H9 (cell line): Measurements from ENCODE around the gene HAND1. TPM values are rescaled to one million over a fixed set of nuclear protein-coding genes. Genes with fewer than 3 reads are reported as not detected.

Experiments
- DNase-seq: peaks from one replicate; pipeline ENCODE4 v3.0.0-alpha.2; 2017
- H2AFZ ChIP-seq: one replicate; pipeline ENCODE4 v1.6.1; 2013; ENCODE audit warnings: mild to moderate bottlenecking, low read length, control low read depth, moderate library complexity
- H2AK5ac ChIP-seq: 2 replicates; pipeline ENCODE4 v1.6.1; 2013; ENCODE audit warnings: low read length, control low read depth, mixed read lengths; ENCODE audit not compliant: insufficient read length
- H2BK120ac ChIP-seq: one replicate; pipeline ENCODE4 v1.6.1; 2013; ENCODE audit warnings: low read depth, mild to moderate bottlenecking, low read length, control low read depth, inconsistent platforms; ENCODE audit not compliant: poor library complexity, severe bottlenecking
- H2BK12ac ChIP-seq: 2 replicates; pipeline ENCODE4 v1.6.1; 2013; ENCODE audit warnings: low read length, control low read depth, mixed read lengths, low read depth; ENCODE audit not compliant: insufficient read length
- H2BK15ac ChIP-seq: 2 replicates; pipeline ENCODE4 v1.6.1; 2013; ENCODE audit warnings: low read depth, low read length, control low read depth
- H2BK20ac ChIP-seq: one replicate; pipeline ENCODE4 v1.6.1; 2013; ENCODE audit warnings: low read depth, mild to moderate bottlenecking, low read length, control low read depth, inconsistent platforms; ENCODE audit not compliant: poor library complexity, severe bottlenecking
- H2BK5ac ChIP-seq: 2 replicates; pipeline ENCODE4 v1.6.1; 2013; ENCODE audit warnings: low read length, control low read depth, mixed read lengths; ENCODE audit not compliant: insufficient read length
- H3K14ac ChIP-seq: 2 replicates; pipeline ENCODE4 v1.6.1; 2013; ENCODE audit warnings: low read length, control low read depth; ENCODE audit not compliant: insufficient read depth
- H3K18ac ChIP-seq: 2 replicates; pipeline ENCODE4 v1.6.1; 2013; ENCODE audit warnings: low read depth, mild to moderate bottlenecking, mixed read lengths, low read length, control low read depth; ENCODE audit not compliant: insufficient read length
- H3K23ac ChIP-seq: 2 replicates; pipeline ENCODE4 v1.6.1; 2013; ENCODE audit warnings: low read length, control low read depth, mixed read lengths, low read depth; ENCODE audit not compliant: insufficient read length
- H3K23me2 ChIP-seq: 2 replicates; pipeline ENCODE4 v1.6.1; 2013; ENCODE audit warnings: low read depth, mild to moderate bottlenecking, mixed read lengths, low read length, control low read depth; ENCODE audit not compliant: insufficient read length, poor library complexity, severe bottlenecking
- H3K27ac ChIP-seq: 2 replicates; pipeline ENCODE4 v1.5.1; 2013; ENCODE audit warnings: low read length, control low read depth, mixed read lengths, low read depth; ENCODE audit not compliant: insufficient read length
- H3K27me3 ChIP-seq: 2 replicates; pipeline ENCODE4 v1.6.1; 2013; ENCODE audit warnings: low read length, control low read depth, inconsistent platforms; ENCODE audit not compliant: insufficient read depth
- H3K4ac ChIP-seq: 2 replicates; pipeline ENCODE4 v1.6.1; 2013; ENCODE audit warnings: low read depth, mild to moderate bottlenecking, control low read depth, inconsistent platforms, low read length, moderate library complexity
- H3K4me1 ChIP-seq: 2 replicates; pipeline ENCODE4 v1.6.1; 2013; ENCODE audit warnings: low read length, control low read depth, inconsistent platforms; ENCODE audit not compliant: insufficient read depth
- H3K4me2 ChIP-seq: 2 replicates; pipeline ENCODE4 v1.6.1; 2013; ENCODE audit warnings: low read length, control low read depth, mixed read lengths; ENCODE audit not compliant: insufficient read length, insufficient read depth
- H3K56ac ChIP-seq: 2 replicates; pipeline ENCODE4 v1.6.1; 2013; ENCODE audit warnings: low read depth, mild to moderate bottlenecking, mixed read lengths, low read length, control low read depth; ENCODE audit not compliant: insufficient read length
- H3K79me1 ChIP-seq: 2 replicates; pipeline ENCODE4 v1.6.1; 2013; ENCODE audit warnings: low read depth, mild to moderate bottlenecking, moderate library complexity, low read length, control low read depth, inconsistent platforms; ENCODE audit not compliant: insufficient read depth, poor library complexity, severe bottlenecking
- H3K79me2 ChIP-seq: 2 replicates; pipeline ENCODE4 v1.6.1; 2013; ENCODE audit warnings: low read length, control low read depth, inconsistent platforms; ENCODE audit not compliant: insufficient read depth
- H3K9ac ChIP-seq: 2 replicates; pipeline ENCODE4 v1.6.1; 2013; ENCODE audit warnings: low read length, control low read depth, mixed read lengths; ENCODE audit not compliant: insufficient read length; ENCODE audit errors: extremely low read depth
- H3K9me3 ChIP-seq: one replicate; pipeline ENCODE4 v1.6.1; 2013; ENCODE audit warnings: low read depth, low read length, inconsistent platforms; ENCODE audit not compliant: control insufficient read depth
- H3T11ph ChIP-seq: one replicate; pipeline ENCODE4 v1.6.1; 2013; ENCODE audit warnings: mild to moderate bottlenecking, low read length, control low read depth, inconsistent platforms
- H4K20me1 ChIP-seq: one replicate; pipeline ENCODE4 v1.6.1; 2013; ENCODE audit not compliant: control insufficient read depth, insufficient read length, insufficient read depth
- H4K5ac ChIP-seq: 2 replicates; pipeline ENCODE4 v1.6.1; 2013; ENCODE audit warnings: low read depth, mild to moderate bottlenecking, mixed read lengths, low read length, control low read depth; ENCODE audit not compliant: insufficient read length
- H4K8ac ChIP-seq: replicated peaks from 2 replicates; pipeline ENCODE4 v1.6.1; 2013; ENCODE audit warnings: low read length, control low read depth, mixed read lengths, low read depth; ENCODE audit not compliant: insufficient read length
- H4K91ac ChIP-seq: 2 replicates; pipeline ENCODE4 v1.6.1; 2013; ENCODE audit warnings: low read depth, mild to moderate bottlenecking, moderate library complexity, mixed read lengths, low read length, control low read depth; ENCODE audit not compliant: insufficient read length
- H3K27ac Mint-ChIP-seq, 3 experiments: 2 replicates in 2 of 3; 3 replicates in 1 of 3; pipeline ENCODE4 v1.8.0; 2020 to 2021; ENCODE audit warnings: mixed read lengths in 3 of 3, mild to moderate bottlenecking in 1 of 3, moderate library complexity in 1 of 3
- H3K27me3 Mint-ChIP-seq: 2 replicates; pipeline ENCODE4 v1.8.0; 2021; ENCODE audit warnings: low read depth, mild to moderate bottlenecking, moderate library complexity, mixed read lengths
- H3K36me3 Mint-ChIP-seq, 3 experiments: 2 replicates in 2 of 3; 3 replicates in 1 of 3; pipeline ENCODE4 v1.8.0; 2020 to 2021; ENCODE audit warnings: low read depth in 3 of 3, mixed read lengths in 3 of 3; ENCODE audit not compliant: insufficient read depth in 1 of 3
- H3K4me1 Mint-ChIP-seq, 2 experiments: 2 replicates each; pipeline ENCODE4 v1.8.0; 2020; ENCODE audit warnings: mixed read lengths in 2 of 2
- H3K4me3 Mint-ChIP-seq, 2 experiments: 2 replicates in 1 of 2; 3 replicates in 1 of 2; pipeline ENCODE4 v1.8.0; 2020 to 2021; ENCODE audit warnings: mild to moderate bottlenecking in 2 of 2, mixed read lengths in 2 of 2, moderate library complexity in 1 of 2
- H3K9me3 Mint-ChIP-seq, 2 experiments: 2 replicates in 1 of 2; 3 replicates in 1 of 2; pipeline ENCODE4 v1.8.0; 2020; ENCODE audit warnings: mild to moderate bottlenecking in 2 of 2, mixed read lengths in 2 of 2, moderate library complexity in 1 of 2
- CTCF ChIP-seq: fragments of 200-600 bp; sonication (generic); conservative IDR thresholded peaks from 3 replicates; pipeline ENCODE4 v1.8.0; 2021; ENCODE audit warnings: antibody characterized with exemption, mild to moderate bottlenecking
- WGBS: extraction: QIAGEN DNeasy Blood & Tissue Kit; methylation state at CpG from one replicate; pipeline ENCODE4 v1.1.7; 2013; ENCODE audit warnings: missing lambda C conversion rate, low lambda C conversion rate, mixed read lengths; ENCODE audit not compliant: insufficient read length; ENCODE audit errors: extremely low coverage; 5-methylcytosine and 5-hydroxymethylcytosine counted together
- total RNA-seq: library from RNA; stranded (reverse); gene quantifications from 2 replicates; pipeline ENCODE4 v1.2.1, GENCODE V29; 2021

HAND1 gene
- total RNA-seq, 1 experiment from 2014 or later, result not detected

GRCh38 chr5:154483654-154484392 lies 5.8 kb upstream of the HAND1 start:
- Histone ChIP-seq H2BK12ac (no peak overlapping the region), H3K9me3 (no peaks in the 10 kb centered on the region), H2BK15ac (no peak overlapping the region), H3K4me1 (no peaks in the 10 kb centered on the region; the same call in none of the 2 replicates), H3K4me2 (peak overlapping the region; percentile 17), H3K27me3 (peaks cover 89% of the 10 kb centered on the region), H3T11ph (no peak overlapping the region), H3K9ac (no peak overlapping the region), H2AFZ (no peak overlapping the region), H2BK120ac (no peak overlapping the region), H2AK5ac (no peak overlapping the region), H3K4ac (no peak overlapping the region), H3K23me2 (peaks cover 5% of the 10 kb centered on the region), H4K20me1 (peaks cover 4% of the 10 kb centered on the region), H3K14ac (no peak overlapping the region), H4K5ac (no peak overlapping the region), H3K79me2 (no peaks in the 10 kb centered on the region), H3K27ac (no peak overlapping the region), H4K8ac (no peak overlapping the region), H2BK5ac (no peak overlapping the region), H4K91ac (no peak overlapping the region), H3K18ac (no peak overlapping the region), H3K79me1 (no peaks in the 10 kb centered on the region), H2BK20ac (no peak overlapping the region), H3K56ac (no peak overlapping the region), H3K23ac (no peak overlapping the region)
- H3K4me1 Mint-ChIP-seq, result peaks cover 59 to 77% of the 10 kb centered on the region in 2 experiments
- no peak for TF ChIP-seq CTCF
- DNase-seq, result peak; percentile 56
- peaks cover 98% of the 10 kb centered on the region for H3K27me3 Mint-ChIP-seq
- peaks cover 0 to 3% (median 0%) of the 10 kb centered on the region in 3 experiments; a peak in 1 of 7 replicates for H3K36me3 Mint-ChIP-seq
- no peak overlapping the region for H3K27ac Mint-ChIP-seq
- peak overlapping the region; percentile 32 to 54 for H3K4me3 Mint-ChIP-seq
- WGBS, result no CpG with 5 or more reads among the region's 34 CpGs
- peaks cover 0 to 2% of the 10 kb centered on the region in 2 experiments; a peak in 3 of 5 replicates for H3K9me3 Mint-ChIP-seq
